NCI-H748 treated with DMSO at 0.1 percent for 48 hours (cell line): ENCODE data around the gene HDAC9.
"Not testable (repeated sequence)": the region's sequence is repeated elsewhere in the genome, so short reads cannot be mapped to it uniquely, and the experiment has no call there.

Experiments
- DNase-seq: peaks from one replicate; lab custom pipeline; 2025; lab: John Stamatoyannopoulos, UW

The HDAC9 gene

GRCh38 chr7:18975276-18975675, 479.7 kb downstream of the HDAC9 start:
- no peak for DNase-seq

- no peak for DNase-seq
Measured at GRCh38 chr7:18975689-18976280, 480.2 kb downstream of the HDAC9 start.

DNA sequence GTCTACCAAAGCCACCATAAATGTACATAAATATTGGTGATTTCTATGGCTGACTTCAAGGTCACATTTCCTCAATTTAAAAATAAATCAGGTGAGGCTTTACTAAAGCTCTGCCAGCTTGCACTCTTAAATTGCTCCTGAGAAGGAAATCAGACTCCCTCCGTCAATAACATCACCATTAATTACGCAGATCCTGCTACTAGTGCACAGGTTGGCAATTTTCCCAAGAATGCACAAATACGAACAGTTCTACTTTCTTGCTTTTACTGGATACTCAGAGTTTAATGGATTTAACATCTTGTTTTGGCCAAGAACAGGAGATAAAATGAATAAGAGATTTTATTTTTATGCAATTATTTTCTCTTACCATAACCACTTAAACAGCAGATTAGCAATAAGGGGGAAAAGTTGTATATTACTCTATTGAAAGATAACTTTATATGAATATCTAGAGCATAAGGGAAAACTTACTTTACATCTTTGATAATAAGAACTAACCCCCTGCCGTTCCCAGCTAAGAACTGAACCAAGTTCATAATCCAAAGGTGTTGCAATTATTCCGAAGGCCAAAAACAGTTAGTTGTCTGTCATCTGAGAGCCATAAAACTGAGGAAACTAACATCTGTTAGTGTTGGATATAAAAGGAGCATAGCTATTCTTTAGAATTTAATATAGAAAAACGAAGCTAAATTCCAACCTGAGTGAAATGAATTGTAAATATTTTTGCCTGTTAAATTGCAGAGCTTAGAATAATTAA, 481.3 kb downstream of the HDAC9 start:
- no peak for DNase-seq

- no peak for DNase-seq
Measured at GRCh38 chr7:18978108-18978495, 482.6 kb downstream of the HDAC9 start.

GRCh38 chr7:18990700-18991099, 495.2 kb downstream of the HDAC9 start:
- not testable (repeated sequence) for DNase-seq

DNA sequence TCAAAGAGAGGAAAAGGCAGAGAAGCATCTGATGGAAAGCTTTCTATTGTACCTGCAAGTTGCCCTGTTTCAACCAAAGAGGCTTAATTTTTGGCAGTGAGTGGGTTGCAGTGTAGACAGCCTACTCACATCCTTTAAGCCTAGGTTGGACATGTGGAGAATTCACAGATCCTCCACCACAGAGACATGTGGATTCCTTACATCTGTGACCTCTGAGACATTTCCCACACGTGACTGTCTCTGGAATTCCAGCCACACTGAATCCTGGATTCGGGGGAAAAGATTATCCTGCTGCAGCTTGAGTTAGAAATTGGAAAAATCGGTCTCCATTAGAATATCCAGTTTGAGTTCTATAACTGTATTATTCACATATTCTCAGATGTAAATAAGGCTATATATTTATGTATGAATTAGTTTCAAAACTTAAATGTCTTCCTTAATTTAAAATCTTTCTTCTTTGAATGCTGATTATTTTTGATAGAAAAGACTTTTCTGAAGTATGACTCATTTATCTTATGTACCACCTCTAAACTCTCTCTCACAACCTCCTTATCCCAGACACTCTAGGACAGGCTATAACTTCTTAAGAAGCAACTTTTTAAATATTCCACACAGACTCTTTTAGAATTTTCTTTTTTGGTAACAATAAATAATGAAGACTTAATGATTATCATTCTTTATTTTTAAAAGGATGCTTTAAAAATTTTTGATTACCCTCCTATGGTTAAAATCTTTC, 498.6 kb downstream of the HDAC9 start:
- no peak for DNase-seq

GRCh38 chr7:18995270-18995671, 499.7 kb downstream of the HDAC9 start:
- DNase-seq: no peak

DNA sequence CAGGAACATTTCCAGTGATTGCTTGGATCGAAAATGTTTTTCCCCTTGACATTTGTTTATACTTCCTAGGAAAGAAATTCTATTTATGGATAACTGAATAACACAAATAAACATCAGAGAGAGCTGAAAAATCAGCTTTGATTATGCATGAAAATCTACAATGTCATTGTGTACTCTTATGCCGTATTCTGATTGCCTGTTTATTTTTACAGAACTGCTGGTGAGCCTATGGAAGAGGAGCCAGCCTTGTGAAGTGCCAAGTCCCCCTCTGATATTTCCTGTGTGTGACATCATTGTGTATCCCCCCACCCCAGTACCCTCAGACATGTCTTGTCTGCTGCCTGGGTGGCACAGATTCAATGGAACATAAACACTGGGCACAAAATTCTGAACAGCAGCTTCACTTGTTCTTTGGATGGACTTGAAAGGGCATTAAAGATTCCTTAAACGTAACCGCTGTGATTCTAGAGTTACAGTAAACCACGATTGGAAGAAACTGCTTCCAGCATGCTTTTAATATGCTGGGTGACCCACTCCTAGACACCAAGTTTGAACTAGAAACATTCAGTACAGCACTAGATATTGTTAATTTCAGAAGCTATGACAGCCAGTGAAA, 500.4 kb downstream of the HDAC9 start:
- DNase-seq: no peak

- no peak for DNase-seq
Measured at GRCh38 chr7:18996583-18996982, 501.0 kb downstream of the HDAC9 start.

GRCh38 chr7:18997477-18998150, 502.1 kb downstream of the HDAC9 start:
- no peak for DNase-seq

DNA sequence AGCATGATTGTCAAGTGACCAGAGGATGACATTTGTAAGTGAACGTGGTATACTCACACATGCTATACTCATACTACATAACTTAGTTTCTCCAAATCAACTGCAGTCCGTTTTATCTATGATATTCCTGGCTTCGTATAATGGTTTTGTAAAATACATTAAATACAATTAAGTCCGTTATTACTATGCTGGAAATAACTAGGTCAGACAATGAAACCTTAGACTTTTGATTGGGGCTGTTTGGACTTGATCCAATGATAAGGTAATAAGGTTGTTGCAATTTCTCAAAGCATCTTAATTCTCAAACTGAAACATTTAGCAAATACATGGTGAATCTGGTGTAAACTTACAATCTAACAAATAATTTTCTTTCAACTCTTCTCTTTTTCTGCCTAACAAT, 504.9 kb downstream of the HDAC9 start:
- DNase-seq: no peak

DNA sequence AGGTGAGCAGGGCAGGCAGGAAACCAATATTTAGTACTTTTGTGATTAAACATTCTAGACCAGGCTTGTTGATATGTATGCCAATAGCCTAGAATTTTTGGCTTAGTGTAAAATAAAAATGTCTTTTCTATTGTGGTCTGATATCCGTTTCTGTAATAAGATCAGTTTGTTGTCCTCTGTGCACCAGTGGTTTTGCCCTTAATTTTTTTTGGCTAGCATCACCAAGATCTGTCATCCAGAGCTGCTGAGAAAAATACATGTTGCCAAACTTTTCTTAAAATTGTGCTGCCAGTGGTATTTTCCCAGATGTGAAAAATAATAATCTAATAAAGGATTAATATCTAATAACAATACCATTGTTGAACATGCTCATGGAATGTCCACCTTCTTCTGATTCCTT, 506.3 kb downstream of the HDAC9 start:
- no peak for DNase-seq

DNA sequence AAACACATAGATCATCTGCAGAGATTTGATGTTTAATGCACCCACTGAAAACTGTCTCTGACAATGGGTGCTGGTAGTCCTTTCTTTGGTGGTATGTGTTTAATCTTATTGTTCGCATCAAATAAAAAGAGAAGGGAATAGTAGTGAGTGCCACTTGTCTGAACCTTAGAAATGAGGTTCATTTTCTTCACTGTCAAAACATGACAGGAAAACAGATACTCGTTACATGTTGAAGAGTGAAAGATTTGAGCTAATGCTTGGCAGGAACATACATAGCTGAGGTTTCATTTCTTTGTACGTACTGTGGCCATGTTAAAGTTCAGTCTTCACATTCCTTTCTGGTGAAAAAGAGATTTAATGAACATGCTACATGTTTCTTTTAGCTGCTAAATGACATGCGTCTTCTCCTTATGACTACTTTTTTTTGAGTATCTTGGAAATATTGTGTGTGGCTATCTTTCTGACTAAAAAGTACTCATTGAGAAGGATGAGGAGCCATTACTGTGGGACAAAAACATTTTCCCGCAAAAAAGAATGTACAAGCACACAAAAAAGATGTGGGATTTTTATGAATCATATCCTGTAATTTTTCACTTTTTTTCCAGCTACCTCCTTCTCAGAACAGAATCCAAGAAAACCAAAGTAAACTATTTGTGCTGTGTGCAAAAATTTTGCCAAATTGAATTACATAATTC, 513.8 kb downstream of the HDAC9 start:
- DNase-seq: no peak

GRCh38 chr7:19009936-19010280, 514.4 kb downstream of the HDAC9 start:
- no peak for DNase-seq

- no peak for DNase-seq
Measured at GRCh38 chr7:19011212-19011611, 515.7 kb downstream of the HDAC9 start.

GRCh38 chr7:19015098-19015497, 519.5 kb downstream of the HDAC9 start:
- no peak for DNase-seq

DNA sequence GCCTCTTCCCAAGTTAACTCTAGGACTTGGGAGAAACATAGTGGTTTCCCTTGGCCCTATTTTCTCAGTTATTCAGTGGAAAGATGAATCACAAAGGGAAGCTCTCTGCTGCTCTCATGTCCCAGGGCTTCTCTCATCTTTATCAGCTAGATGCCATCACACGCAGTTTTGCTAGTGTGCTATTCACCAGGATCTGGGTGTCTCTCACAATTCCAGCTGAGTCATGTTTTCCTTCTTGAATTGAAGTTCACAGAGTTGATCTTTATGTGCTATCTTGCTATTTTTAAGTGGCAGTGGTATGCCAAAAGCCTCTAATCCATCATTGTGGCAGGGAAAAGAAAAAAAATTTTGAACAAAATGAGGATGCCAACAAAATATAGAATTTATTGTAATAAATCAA, 520.6 kb downstream of the HDAC9 start:
- DNase-seq: no peak

DNA sequence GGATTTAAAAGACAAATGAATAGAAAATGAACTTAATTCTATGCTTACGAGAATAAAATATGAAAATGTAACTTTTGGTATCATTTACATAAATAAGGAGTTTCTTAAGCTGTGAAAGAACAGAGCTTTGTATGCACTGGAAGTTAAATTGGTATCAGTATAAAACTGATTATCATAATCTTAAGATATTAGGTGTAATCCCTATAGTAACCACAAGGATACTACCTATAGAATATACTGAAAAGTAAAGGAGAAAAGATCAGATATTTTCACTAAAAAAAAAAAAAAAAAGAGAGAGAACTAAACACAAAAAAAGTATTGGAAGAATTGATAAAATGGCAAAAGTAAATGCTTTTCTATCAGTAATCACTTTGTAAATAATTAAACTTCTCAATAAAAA, 521.8 kb downstream of the HDAC9 start:
- DNase-seq: no peak

GRCh38 chr7:19020062-19020461, 524.5 kb downstream of the HDAC9 start:
- no peak for DNase-seq

GRCh38 chr7:19020711-19021110, 525.2 kb downstream of the HDAC9 start:
- no peak for DNase-seq

GRCh38 chr7:19023477-19023876, 527.9 kb downstream of the HDAC9 start:
- DNase-seq: no peak

DNA sequence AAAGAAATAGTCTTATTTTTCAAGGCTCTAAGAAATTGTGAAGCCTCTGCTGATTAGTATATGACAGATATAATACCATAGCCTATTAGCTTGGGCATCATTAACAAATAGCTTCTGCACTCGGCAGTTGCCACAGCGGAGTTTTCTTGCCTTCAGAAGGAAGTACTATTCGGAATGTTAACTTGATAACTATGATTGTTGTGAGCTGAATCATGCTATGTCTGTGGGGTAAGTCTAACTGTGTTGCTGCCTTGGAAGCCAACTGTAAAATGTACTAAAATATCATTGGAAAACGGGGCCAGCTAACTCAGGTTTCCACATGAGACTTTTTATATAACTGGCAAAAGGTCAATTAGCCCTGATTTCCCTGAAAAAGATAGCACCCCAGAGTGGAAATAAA, 528.7 kb downstream of the HDAC9 start:
- no peak for DNase-seq
